Measurements from ENCODE around the gene DMD. TPM values are rescaled to one million over a fixed set of nuclear protein-coding genes. Genes with fewer than 3 reads are reported as not detected.

The DMD gene
- total and polyA plus RNA-seq, 4 donors, result 3.9 to 73.8 (median 11.2) TPM

DNA sequence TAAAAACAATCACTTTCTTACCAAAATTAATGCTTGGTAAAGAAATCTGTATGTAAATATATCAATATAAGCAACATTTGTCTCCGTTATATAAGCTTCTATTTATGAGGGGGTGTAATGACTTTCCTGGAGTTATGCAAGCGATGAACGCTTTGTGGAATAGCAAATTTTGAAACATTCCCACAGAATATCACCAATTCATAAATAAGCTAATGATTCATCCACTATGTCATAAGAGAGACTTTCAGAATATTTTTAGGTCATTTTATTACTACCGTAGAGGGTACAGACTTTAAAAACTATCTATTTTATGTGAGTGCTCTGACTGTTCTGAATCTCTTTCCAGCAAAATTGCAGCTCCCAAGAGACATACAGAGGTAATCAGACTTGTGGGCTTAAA, 1960.0 kb downstream of the DMD start:
- no peak for TF ChIP-seq CTCF (IDR thresholded peaks at IDR 0.05; ENCODE audit: control extremely low read depth, extremely low read depth)
- Histone ChIP-seq H3K9me3 (ENCODE audit: control insufficient read depth in 4 of 4, insufficient read depth in 3 of 4, low read length in 3 of 4) (no peaks in the 10 kb centered on the region), H3K36me3 (ENCODE audit: control insufficient read depth in 4 of 4, insufficient read depth in 4 of 4, low read length in 4 of 4) (no peaks in the 10 kb centered on the region), H3K4me3 (no peak overlapping the region), H3K27me3 (ENCODE audit: control insufficient read depth in 3 of 3, insufficient read depth in 3 of 3, low read length in 2 of 3) (peaks cover 0 to 6% (median 5%) of the 10 kb centered on the region in 3 donors), H3K27ac (ENCODE audit: low read depth in 1 of 2, low read length in 1 of 2) (no peak overlapping the region), H3K4me1 (ENCODE audit: control insufficient read depth in 5 of 5, insufficient read depth in 5 of 5, low read length in 5 of 5) (no peaks in the 10 kb centered on the region), H3K9ac (ENCODE audit: insufficient read depth in 1 of 2, low read length in 2 of 2) (no peak overlapping the region)
- ATAC-seq (ENCODE audit: insufficient read depth, low FRiP score), result no peak
- no peak for DNase-seq
- 86 to 95% methylated on average over 4 of the region's 4 CpGs for WGBS, 2 donors

DNA sequence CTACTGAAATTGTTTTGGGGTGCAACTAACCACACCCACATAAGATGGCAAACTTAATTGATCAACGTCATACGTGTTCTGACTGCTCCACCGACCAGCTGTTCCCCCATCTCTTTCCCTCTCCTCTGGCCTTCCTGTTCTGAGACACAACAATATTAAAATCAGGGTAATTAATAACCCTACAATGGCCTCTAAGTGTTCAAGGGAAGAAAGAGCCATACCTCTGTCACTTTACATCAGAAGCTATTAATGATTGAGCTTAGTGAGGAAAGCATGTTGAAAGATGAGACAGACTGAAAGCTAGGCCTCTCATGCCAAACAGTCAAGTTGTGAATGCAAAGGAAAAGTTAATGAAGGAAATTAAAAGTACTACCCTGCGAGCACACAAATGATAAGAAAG, 1965.6 kb downstream of the DMD start:
- no peak overlapping the region for H3K4me3 ChIP-seq
- no peaks in the 10 kb centered on the region for H3K9me3 ChIP-seq (ENCODE audit: control insufficient read depth in 4 of 4, insufficient read depth in 3 of 4, low read length in 3 of 4)
- no peak for ATAC-seq (ENCODE audit: insufficient read depth, low FRiP score)
- H3K27ac ChIP-seq (ENCODE audit: low read depth in 1 of 2, low read length in 1 of 2), result no peak overlapping the region
- TF ChIP-seq CTCF (IDR thresholded peaks at IDR 0.05; ENCODE audit: control extremely low read depth, extremely low read depth), result no peak
- no peaks in the 10 kb centered on the region for H3K4me1 ChIP-seq (ENCODE audit: control insufficient read depth in 5 of 5, insufficient read depth in 5 of 5, low read length in 5 of 5)
- 78 to 91% methylated on average over 4 of the region's 4 CpGs for WGBS, 2 donors
- peaks cover 0 to 7% (median 5%) of the 10 kb centered on the region in 3 donors for H3K27me3 ChIP-seq (ENCODE audit: control insufficient read depth in 3 of 3, insufficient read depth in 3 of 3, low read length in 2 of 3)
- H3K36me3 ChIP-seq (ENCODE audit: control insufficient read depth in 4 of 4, insufficient read depth in 4 of 4, low read length in 4 of 4), result no peaks in the 10 kb centered on the region
- H3K9ac ChIP-seq (ENCODE audit: insufficient read depth in 1 of 2, low read length in 2 of 2), result no peak overlapping the region
- no peak for DNase-seq

GRCh38 chrX:31243804-31244203, 1967.5 kb downstream of the DMD start:
- Histone ChIP-seq H3K36me3 (ENCODE audit: control insufficient read depth in 4 of 4, insufficient read depth in 4 of 4, low read length in 4 of 4) (no peaks in the 10 kb centered on the region), H3K27me3 (ENCODE audit: control insufficient read depth in 3 of 3, insufficient read depth in 3 of 3, low read length in 2 of 3) (peaks cover 0 to 3% (median 2%) of the 10 kb centered on the region in 3 donors), H3K4me1 (ENCODE audit: control insufficient read depth in 5 of 5, insufficient read depth in 5 of 5, low read length in 5 of 5) (no peaks in the 10 kb centered on the region), H3K9me3 (ENCODE audit: control insufficient read depth in 4 of 4, insufficient read depth in 3 of 4, low read length in 3 of 4) (no peaks in the 10 kb centered on the region), H3K27ac (ENCODE audit: low read depth in 1 of 2, low read length in 1 of 2) (no peak overlapping the region), H3K9ac (ENCODE audit: insufficient read depth in 1 of 2, low read length in 2 of 2) (no peak overlapping the region), H3K4me3 (no peak overlapping the region)
- DNase-seq (no peak), ATAC-seq (ENCODE audit: insufficient read depth, low FRiP score) (no peak)
- WGBS, 2 donors, result 72 to 91% methylated on average over 3 of the region's 3 CpGs
- TF ChIP-seq CTCF (IDR thresholded peaks at IDR 0.05; ENCODE audit: control extremely low read depth, extremely low read depth), result no peak

- peaks cover 0 to 3% (median 2%) of the 10 kb centered on the region in 3 donors for H3K27me3 ChIP-seq (ENCODE audit: control insufficient read depth in 3 of 3, insufficient read depth in 3 of 3, low read length in 2 of 3)
- no peak for DNase-seq
- 40 to 65% methylated on average over 3 of the region's 3 CpGs for WGBS, 2 donors
- no peaks in the 10 kb centered on the region for H3K9me3 ChIP-seq (ENCODE audit: control insufficient read depth in 4 of 4, insufficient read depth in 3 of 4, low read length in 3 of 4)
- no peak for ATAC-seq (ENCODE audit: insufficient read depth, low FRiP score)
- no peaks in the 10 kb centered on the region for H3K36me3 ChIP-seq (ENCODE audit: control insufficient read depth in 4 of 4, insufficient read depth in 4 of 4, low read length in 4 of 4)
- H3K27ac ChIP-seq (ENCODE audit: low read depth in 1 of 2, low read length in 1 of 2), result no peak overlapping the region
- TF ChIP-seq CTCF (IDR thresholded peaks at IDR 0.05; ENCODE audit: control extremely low read depth, extremely low read depth), result no peak
- no peak overlapping the region for H3K4me3 ChIP-seq
- no peaks in the 10 kb centered on the region for H3K4me1 ChIP-seq (ENCODE audit: control insufficient read depth in 5 of 5, insufficient read depth in 5 of 5, low read length in 5 of 5)
- no peak overlapping the region for H3K9ac ChIP-seq (ENCODE audit: insufficient read depth in 1 of 2, low read length in 2 of 2)
Observed at GRCh38 chrX:31240982-31241381, 1970.4 kb downstream of the DMD start.

All from lung (tissue), 12 donors.